Lung (tissue), 12 donors: ENCODE data around the gene COL10A1. TPM values are rescaled to one million over a fixed set of nuclear protein-coding genes. Genes with fewer than 3 reads are reported as not detected.
A peak's percentile ranks its signal among the peaks of the same experiment; 100 is the strongest.

Experiments used
- ATAC-seq: fragments of 200-7000 bp; cut with Tn5 transposase; one replicate; pipeline ENCODE4 v1.9.1; 2020; ENCODE audit warnings: moderate number of reproducible peaks; ENCODE audit not compliant: insufficient read depth, low FRiP score
- DNase-seq, 3 donors: peaks; one replicate each; pipeline ENCODE4 v3.0.0-alpha.2; 2013 to 2017
- H3K27ac ChIP-seq, 2 donors: one replicate each; pipeline ENCODE4 v1.5.1; 2013; ENCODE audit warnings: mild to moderate bottlenecking in 2 of 2, moderate library complexity in 2 of 2, control low read depth in 1 of 2, inconsistent platforms in 1 of 2, low read depth in 1 of 2, low read length in 1 of 2
- H3K27me3 ChIP-seq, 3 donors: one replicate each; pipeline ENCODE4 v1.5.1; 2013; ENCODE audit warnings: low read length in 2 of 3; ENCODE audit not compliant: control insufficient read depth in 3 of 3, insufficient read depth in 3 of 3
- H3K36me3 ChIP-seq, 4 donors: one replicate each; pipeline ENCODE4 v1.5.1; 2013; ENCODE audit warnings: low read length in 4 of 4, mild to moderate bottlenecking in 1 of 4, moderate library complexity in 1 of 4; ENCODE audit not compliant: control insufficient read depth in 4 of 4, insufficient read depth in 4 of 4
- H3K4me1 ChIP-seq, 5 donors: one replicate each; pipeline ENCODE4 v1.5.1; 2013; ENCODE audit warnings: low read length in 5 of 5, mild to moderate bottlenecking in 2 of 5, moderate library complexity in 1 of 5; ENCODE audit not compliant: control insufficient read depth in 5 of 5, insufficient read depth in 5 of 5
- H3K4me3 ChIP-seq: one replicate; pipeline ENCODE4 v1.5.1; 2013; ENCODE audit warnings: mild to moderate bottlenecking, control low read depth, moderate library complexity
- H3K9ac ChIP-seq, 2 donors: one replicate each; pipeline ENCODE4 v1.5.1; 2013; ENCODE audit warnings: low read length in 2 of 2, control low read depth in 1 of 2; ENCODE audit not compliant: insufficient read depth in 1 of 2
- H3K9me3 ChIP-seq, 4 donors: one replicate each; pipeline ENCODE4 v1.5.1; 2013; ENCODE audit warnings: low read length in 3 of 4, mild to moderate bottlenecking in 1 of 4, moderate library complexity in 1 of 4; ENCODE audit not compliant: control insufficient read depth in 4 of 4, insufficient read depth in 3 of 4
- WGBS, 2 donors: extraction: QIAGEN DNeasy Blood & Tissue Kit; methylation state at CpG; one replicate each; pipeline ENCODE4 v1.1.7; 2013; 5-methylcytosine and 5-hydroxymethylcytosine counted together
- polyA plus RNA-seq, 2 donors: library from polyadenylated mRNA; stranded (reverse); fragments of 200-250 nt; gene quantifications; one replicate each; pipeline ENCODE4 v1.2.1, GENCODE V29; 2013
- total RNA-seq, 2 donors: library from RNA; depleted of rRNA in 1 of 2; stranded (reverse); fragments of >200 nt in 1 of 2; gene quantifications; one replicate each; pipeline ENCODE4 v1.2.1, GENCODE V29; 2014 to 2021
- TF ChIP-seq, protein P1 (sequence below): IDR thresholded peaks from 2 replicates; pipeline ENCODE4 v1.5.1; 2012; ENCODE audit warnings: mild to moderate bottlenecking; ENCODE audit errors: control extremely low read depth, extremely low read depth
- donor health status: control.
- donor health status: control.
- donor health status: Bipolar disorder and iron deficiency.
- donor health status: healthy.
- donor health status: DM: yes; HTN: yes; CAD: no.

The COL10A1 gene
- total and polyA plus RNA-seq, 4 donors = 0.28 TPM; not detected in 3

DNA sequence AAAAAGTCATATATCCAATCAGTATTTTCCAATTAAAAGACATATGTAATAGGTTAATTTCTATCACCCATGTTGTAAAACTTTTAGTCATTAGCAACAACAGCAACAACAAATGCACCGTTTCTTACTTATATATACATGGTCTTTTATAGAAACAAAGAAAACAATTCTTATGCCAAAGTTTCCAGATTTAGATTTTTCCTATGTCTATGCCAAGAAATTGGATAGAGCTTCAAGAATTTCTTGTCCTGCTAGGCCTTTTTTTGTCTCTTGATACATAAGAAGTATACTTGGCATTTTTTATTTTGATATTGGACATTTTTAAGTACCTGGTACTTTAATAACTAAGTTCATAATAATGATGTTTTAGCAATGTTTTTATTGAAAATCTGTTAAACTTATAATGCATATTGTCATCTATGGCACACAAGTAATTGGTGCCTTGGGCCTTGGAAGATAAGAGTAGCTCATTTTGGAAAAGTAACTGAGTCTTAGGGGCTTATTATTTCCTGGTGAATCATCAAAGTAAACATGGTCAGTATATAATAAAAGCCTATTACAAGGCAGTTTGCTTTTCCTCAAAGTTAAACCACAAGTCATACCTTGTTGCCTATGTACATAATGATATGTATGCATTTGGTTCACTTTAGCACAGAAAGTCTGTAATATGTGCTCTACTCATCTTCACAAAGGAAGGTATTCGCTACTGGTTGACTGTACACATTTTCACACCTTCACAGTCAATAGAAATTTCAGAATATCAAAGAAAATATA lies 55.1 kb downstream of the COL10A1 start:
- Histone ChIP-seq H3K27me3 (no peaks in the 10 kb centered on the region), H3K9ac (no peak overlapping the region), H3K4me1 (peaks cover 0 to 14% (median 4%) of the 10 kb centered on the region in 5 donors), H3K27ac (no peak overlapping the region), H3K4me3 (no peak overlapping the region), H3K9me3 (no peaks in the 10 kb centered on the region), H3K36me3 (no peaks in the 10 kb centered on the region)
- TF ChIP-seq, protein P1, sequence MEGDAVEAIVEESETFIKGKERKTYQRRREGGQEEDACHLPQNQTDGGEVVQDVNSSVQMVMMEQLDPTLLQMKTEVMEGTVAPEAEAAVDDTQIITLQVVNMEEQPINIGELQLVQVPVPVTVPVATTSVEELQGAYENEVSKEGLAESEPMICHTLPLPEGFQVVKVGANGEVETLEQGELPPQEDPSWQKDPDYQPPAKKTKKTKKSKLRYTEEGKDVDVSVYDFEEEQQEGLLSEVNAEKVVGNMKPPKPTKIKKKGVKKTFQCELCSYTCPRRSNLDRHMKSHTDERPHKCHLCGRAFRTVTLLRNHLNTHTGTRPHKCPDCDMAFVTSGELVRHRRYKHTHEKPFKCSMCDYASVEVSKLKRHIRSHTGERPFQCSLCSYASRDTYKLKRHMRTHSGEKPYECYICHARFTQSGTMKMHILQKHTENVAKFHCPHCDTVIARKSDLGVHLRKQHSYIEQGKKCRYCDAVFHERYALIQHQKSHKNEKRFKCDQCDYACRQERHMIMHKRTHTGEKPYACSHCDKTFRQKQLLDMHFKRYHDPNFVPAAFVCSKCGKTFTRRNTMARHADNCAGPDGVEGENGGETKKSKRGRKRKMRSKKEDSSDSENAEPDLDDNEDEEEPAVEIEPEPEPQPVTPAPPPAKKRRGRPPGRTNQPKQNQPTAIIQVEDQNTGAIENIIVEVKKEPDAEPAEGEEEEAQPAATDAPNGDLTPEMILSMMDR = no peak
- 63 to 87% methylated on average over 2 of the region's 2 CpGs for WGBS, 2 donors
- ATAC-seq (no peak), DNase-seq (peak in 2 of 3 donors; percentile 75 to 81)

DNA sequence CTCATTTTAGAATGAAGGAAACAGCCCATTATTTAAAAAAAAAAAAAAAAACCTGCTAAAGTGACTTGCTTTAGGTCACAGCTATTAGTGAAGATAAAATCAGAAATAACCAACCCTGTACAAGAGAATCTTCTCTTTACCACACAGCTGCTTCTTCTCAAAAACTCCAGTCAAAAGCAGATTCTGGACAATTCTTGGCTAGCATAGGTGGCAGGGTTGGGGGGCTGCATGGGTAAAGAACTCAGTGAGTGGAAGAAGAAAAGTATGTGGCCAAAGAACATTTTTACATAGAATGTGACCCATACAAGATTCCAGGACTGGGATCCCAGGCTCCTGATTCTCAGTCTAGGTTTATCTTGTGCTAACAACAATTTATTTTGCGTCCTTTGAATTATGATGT lies 55.8 kb downstream of the COL10A1 start:
- ATAC-seq (no peak), DNase-seq (peak; percentile 28 to 75 (median 74))
- Histone ChIP-seq H3K9me3 (no peaks in the 10 kb centered on the region), H3K27ac (no peak overlapping the region), H3K4me3 (no peak overlapping the region), H3K27me3 (no peaks in the 10 kb centered on the region), H3K4me1 (peaks cover 0 to 14% (median 4%) of the 10 kb centered on the region in 5 donors), H3K36me3 (no peaks in the 10 kb centered on the region), H3K9ac (no peak overlapping the region)
- WGBS, 2 donors = 88 to 96% methylated on average over 1 of the region's 1 CpG
- TF ChIP-seq, protein P1 = no peak

Other genes with a start within 250 kb of the COL10A1 start
- 10 to 100 TPM in 1 of 2 donors, 1 to 10 TPM in 1; 8.7 to 18.3 TPM for gene FRK, start 65.2 kb downstream of the COL10A1 start, total RNA-seq
- gene FRK, start 65.2 kb downstream of the COL10A1 start, polyA plus RNA-seq = 1 to 10 TPM; 1.2 to 1.4 TPM
- 10 to 100 TPM; 24.6 to 49.0 TPM for gene NT5DC1, start 25.3 kb downstream of the COL10A1 start, total RNA-seq
- 10 to 100 TPM in 1 of 2 donors, 1 to 10 TPM in 1; 8.6 to 19.6 TPM for gene NT5DC1, start 25.3 kb downstream of the COL10A1 start, polyA plus RNA-seq
- gene TSPYL4, start 127.9 kb upstream of the COL10A1 start, total RNA-seq = 10 to 100 TPM; 14.8 to 30.0 TPM
- 1 to 10 TPM; 7.3 to 8.9 TPM for gene TSPYL4, start 127.9 kb upstream of the COL10A1 start, polyA plus RNA-seq
- gene TSPYL1, start 153.8 kb upstream of the COL10A1 start, total RNA-seq = 10 to 100 TPM; 67.8 to 68.8 TPM
- 10 to 100 TPM; 16.3 to 25.1 TPM for gene TSPYL1, start 153.8 kb upstream of the COL10A1 start, polyA plus RNA-seq
- 10 to 100 TPM; 44.5 to 46.9 TPM for gene DSE, start 244.8 kb upstream of the COL10A1 start, total RNA-seq
- 10 to 100 TPM in 1 of 2 donors, 1 to 10 TPM in 1; 5.4 to 40.3 TPM for gene DSE, start 244.8 kb upstream of the COL10A1 start, polyA plus RNA-seq